ENCODE measurements around the gene GALNT10. TPM values are rescaled to one million over a fixed set of nuclear protein-coding genes. Genes with fewer than 3 reads are reported as not detected.

Gene GALNT10
- total and polyA plus RNA-seq, 2 experiments from 2014 or later: 3.2 to 12.9 TPM

DNA sequence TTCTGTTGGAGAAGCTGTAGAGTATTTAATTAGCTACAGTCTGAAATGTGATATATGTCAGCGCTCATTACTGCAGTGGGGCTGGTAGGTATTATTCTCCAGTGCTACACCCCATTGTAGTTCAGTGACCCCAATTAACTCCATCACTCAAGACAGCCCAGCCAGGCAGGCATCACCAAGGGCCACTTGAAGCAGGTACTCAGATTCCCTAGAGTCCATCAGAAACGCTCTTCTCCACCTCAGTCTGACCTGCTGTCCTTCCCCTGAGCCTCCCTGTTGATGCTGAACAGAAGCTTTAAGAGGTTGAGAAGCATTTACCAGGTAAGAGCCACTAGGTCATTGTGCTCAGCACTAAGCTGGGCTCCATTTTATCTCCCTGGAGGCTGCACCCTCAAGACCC lies 71.8 kb downstream of the GALNT10 start (continued):
- TF ChIP-seq ZNF462 (CRISPR knock-in tag; IDR thresholded peaks at IDR 0.05) (no peak), ZNF331 (CRISPR knock-in tag; IDR thresholded peaks at IDR 0.05; ENCODE audit: low read depth) (no peak), ZNF114 (CRISPR knock-in tag; IDR thresholded peaks at IDR 0.05) (no peak), NANOG (IDR thresholded peaks at IDR 0.05; ENCODE audit: borderline replicate concordance) (no peak)
- TF ChIP-seq, protein P1, sequence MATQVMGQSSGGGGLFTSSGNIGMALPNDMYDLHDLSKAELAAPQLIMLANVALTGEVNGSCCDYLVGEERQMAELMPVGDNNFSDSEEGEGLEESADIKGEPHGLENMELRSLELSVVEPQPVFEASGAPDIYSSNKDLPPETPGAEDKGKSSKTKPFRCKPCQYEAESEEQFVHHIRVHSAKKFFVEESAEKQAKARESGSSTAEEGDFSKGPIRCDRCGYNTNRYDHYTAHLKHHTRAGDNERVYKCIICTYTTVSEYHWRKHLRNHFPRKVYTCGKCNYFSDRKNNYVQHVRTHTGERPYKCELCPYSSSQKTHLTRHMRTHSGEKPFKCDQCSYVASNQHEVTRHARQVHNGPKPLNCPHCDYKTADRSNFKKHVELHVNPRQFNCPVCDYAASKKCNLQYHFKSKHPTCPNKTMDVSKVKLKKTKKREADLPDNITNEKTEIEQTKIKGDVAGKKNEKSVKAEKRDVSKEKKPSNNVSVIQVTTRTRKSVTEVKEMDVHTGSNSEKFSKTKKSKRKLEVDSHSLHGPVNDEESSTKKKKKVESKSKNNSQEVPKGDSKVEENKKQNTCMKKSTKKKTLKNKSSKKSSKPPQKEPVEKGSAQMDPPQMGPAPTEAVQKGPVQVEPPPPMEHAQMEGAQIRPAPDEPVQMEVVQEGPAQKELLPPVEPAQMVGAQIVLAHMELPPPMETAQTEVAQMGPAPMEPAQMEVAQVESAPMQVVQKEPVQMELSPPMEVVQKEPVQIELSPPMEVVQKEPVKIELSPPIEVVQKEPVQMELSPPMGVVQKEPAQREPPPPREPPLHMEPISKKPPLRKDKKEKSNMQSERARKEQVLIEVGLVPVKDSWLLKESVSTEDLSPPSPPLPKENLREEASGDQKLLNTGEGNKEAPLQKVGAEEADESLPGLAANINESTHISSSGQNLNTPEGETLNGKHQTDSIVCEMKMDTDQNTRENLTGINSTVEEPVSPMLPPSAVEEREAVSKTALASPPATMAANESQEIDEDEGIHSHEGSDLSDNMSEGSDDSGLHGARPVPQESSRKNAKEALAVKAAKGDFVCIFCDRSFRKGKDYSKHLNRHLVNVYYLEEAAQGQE (IDR thresholded peaks at IDR 0.05; ENCODE audit: unreplicated experiment): no peak
- TF ChIP-seq, protein P2, sequence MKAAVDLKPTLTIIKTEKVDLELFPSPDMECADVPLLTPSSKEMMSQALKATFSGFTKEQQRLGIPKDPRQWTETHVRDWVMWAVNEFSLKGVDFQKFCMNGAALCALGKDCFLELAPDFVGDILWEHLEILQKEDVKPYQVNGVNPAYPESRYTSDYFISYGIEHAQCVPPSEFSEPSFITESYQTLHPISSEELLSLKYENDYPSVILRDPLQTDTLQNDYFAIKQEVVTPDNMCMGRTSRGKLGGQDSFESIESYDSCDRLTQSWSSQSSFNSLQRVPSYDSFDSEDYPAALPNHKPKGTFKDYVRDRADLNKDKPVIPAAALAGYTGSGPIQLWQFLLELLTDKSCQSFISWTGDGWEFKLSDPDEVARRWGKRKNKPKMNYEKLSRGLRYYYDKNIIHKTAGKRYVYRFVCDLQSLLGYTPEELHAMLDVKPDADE (IDR thresholded peaks at IDR 0.05): no peak
- TF ChIP-seq, protein P3, sequence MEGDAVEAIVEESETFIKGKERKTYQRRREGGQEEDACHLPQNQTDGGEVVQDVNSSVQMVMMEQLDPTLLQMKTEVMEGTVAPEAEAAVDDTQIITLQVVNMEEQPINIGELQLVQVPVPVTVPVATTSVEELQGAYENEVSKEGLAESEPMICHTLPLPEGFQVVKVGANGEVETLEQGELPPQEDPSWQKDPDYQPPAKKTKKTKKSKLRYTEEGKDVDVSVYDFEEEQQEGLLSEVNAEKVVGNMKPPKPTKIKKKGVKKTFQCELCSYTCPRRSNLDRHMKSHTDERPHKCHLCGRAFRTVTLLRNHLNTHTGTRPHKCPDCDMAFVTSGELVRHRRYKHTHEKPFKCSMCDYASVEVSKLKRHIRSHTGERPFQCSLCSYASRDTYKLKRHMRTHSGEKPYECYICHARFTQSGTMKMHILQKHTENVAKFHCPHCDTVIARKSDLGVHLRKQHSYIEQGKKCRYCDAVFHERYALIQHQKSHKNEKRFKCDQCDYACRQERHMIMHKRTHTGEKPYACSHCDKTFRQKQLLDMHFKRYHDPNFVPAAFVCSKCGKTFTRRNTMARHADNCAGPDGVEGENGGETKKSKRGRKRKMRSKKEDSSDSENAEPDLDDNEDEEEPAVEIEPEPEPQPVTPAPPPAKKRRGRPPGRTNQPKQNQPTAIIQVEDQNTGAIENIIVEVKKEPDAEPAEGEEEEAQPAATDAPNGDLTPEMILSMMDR (conservative IDR thresholded peaks at IDR 0.05; ENCODE audit: low read depth in 2 of 2): no peak

All from GM23338 (cell line).